Fibroblast of lung (primary cell): ENCODE data around the gene PHLDB1.

Experiments
- CTCF ChIP-seq, 2 donors: IDR thresholded peaks in 1 of 2; conservative IDR thresholded peaks in 1 of 2; 1 replicate in 1 of 2; 2 replicates in 1 of 2; pipeline ENCODE4 v1.5.1; 2011 to 2012; ENCODE audit warnings: low read length in 2 of 2, control low read depth in 1 of 2, inconsistent platforms in 1 of 2, low read depth in 1 of 2, mild to moderate bottlenecking in 1 of 2
- EZH2 ChIP-seq: IDR thresholded peaks from 2 replicates; pipeline ENCODE4 v1.5.1; 2012; ENCODE audit warnings: low read length, control low read depth, mild to moderate bottlenecking; ENCODE audit errors: missing control alignments

GRCh38 chr11:118699506-118700220, 92.2 kb downstream of the PHLDB1 start:
- no peak for TF ChIP-seq EZH2
- TF ChIP-seq CTCF (conservative IDR thresholded peaks at IDR 0.05 in 1 of 2, IDR thresholded peaks at IDR 0.05 in 1 of 2; ENCODE audit: low read depth in 1 of 2, low read length in 2 of 2) = no peak
